ENCODE results near the gene AFAP1L2. TPM values are rescaled to one million over a fixed set of nuclear protein-coding genes. Genes with fewer than 3 reads are reported as not detected.

Gene AFAP1L2
- total RNA-seq, 2 donors from 2014 or later, result 1.5 to 1.8 TPM

GRCh38 chr10:114284346-114285071 lies 119.8 kb downstream of the AFAP1L2 start:
- no peak for DNase-seq
- ATAC-seq (replicated peaks in 1 of 2), result no peak
- Mint-ChIP-seq H3K4me3 (no peak overlapping the region), H3K36me3 (ENCODE audit: insufficient read depth in 2 of 2) (no peaks in the 10 kb centered on the region), H3K27me3 (ENCODE audit: low read depth) (no peaks in the 10 kb centered on the region), H3K4me1 (ENCODE audit: low read depth) (no peaks in the 10 kb centered on the region), H3K27ac (no peak overlapping the region), H3K9me3 (no peaks in the 10 kb centered on the region)

GRCh38 chr10:114283535-114284234 lies 120.6 kb downstream of the AFAP1L2 start:
- no peaks in the 10 kb centered on the region for H3K36me3 Mint-ChIP-seq (ENCODE audit: insufficient read depth in 2 of 2)
- no peaks in the 10 kb centered on the region for H3K27me3 Mint-ChIP-seq (ENCODE audit: low read depth)
- H3K4me3 Mint-ChIP-seq, result no peak overlapping the region
- no peaks in the 10 kb centered on the region for H3K4me1 Mint-ChIP-seq (ENCODE audit: low read depth)
- no peaks in the 10 kb centered on the region for H3K9me3 Mint-ChIP-seq
- ATAC-seq (replicated peaks in 1 of 2) (no peak), DNase-seq (no peak)
- no peak overlapping the region for H3K27ac Mint-ChIP-seq

DNA sequence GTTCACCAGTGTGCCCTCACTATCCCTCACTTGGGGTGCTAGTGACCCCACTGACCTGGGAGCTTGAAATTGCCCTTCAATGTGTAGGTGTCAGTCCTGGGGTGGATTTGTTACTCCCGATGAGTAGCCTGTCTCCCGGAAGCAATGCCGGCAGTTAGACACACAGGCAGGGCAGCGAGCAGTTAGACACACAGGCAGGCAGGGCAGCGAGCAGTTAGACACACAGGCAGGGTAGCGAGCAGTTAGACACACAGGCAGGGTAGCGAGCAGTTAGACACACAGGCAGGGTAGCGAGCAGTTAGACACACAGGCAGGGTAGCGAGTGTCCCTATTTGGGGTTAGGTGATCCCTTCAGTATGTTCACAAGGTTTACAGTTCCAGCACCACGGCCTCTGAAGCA lies 121.2 kb downstream of the AFAP1L2 start:
- no peaks in the 10 kb centered on the region for H3K9me3 Mint-ChIP-seq
- no peak overlapping the region for H3K27ac Mint-ChIP-seq
- ATAC-seq (replicated peaks in 1 of 2), result no peak
- no peaks in the 10 kb centered on the region for H3K36me3 Mint-ChIP-seq (ENCODE audit: insufficient read depth in 2 of 2)
- no peaks in the 10 kb centered on the region for H3K4me1 Mint-ChIP-seq (ENCODE audit: low read depth)
- no peak overlapping the region for H3K4me3 Mint-ChIP-seq
- H3K27me3 Mint-ChIP-seq (ENCODE audit: low read depth), result no peaks in the 10 kb centered on the region
- no peak for DNase-seq

- no peak overlapping the region for H3K27ac Mint-ChIP-seq
- no peaks in the 10 kb centered on the region for H3K27me3 Mint-ChIP-seq (ENCODE audit: low read depth)
- DNase-seq, result no peak
- no peak for ATAC-seq (replicated peaks in 1 of 2)
- H3K9me3 Mint-ChIP-seq, result no peaks in the 10 kb centered on the region
- H3K36me3 Mint-ChIP-seq (ENCODE audit: insufficient read depth in 2 of 2), result no peaks in the 10 kb centered on the region
- no peak overlapping the region for H3K4me3 Mint-ChIP-seq
- no peaks in the 10 kb centered on the region for H3K4me1 Mint-ChIP-seq (ENCODE audit: low read depth)
Observed at GRCh38 chr10:114282526-114282925, 121.8 kb downstream of the AFAP1L2 start.

DNA sequence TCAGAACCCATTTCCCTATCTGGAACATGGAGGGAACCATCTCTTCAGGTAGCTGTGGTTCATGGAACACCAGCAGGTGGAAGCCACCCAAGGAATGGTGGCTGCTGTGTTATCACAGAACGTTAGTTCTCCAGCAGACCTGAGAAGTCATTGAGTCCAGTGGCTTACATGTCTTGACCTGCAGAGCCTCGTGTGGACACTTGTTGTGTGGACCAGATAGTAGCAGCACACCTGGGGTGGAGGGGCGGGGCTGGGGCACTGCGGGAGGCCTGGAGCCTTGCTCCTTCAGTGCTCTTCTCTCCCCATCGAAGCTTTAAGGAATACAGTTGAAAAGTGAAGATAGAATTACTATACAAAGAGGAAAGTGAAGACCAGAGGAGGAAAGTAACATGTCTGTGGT lies 122.8 kb downstream of the AFAP1L2 start:
- no peaks in the 10 kb centered on the region for H3K4me1 Mint-ChIP-seq (ENCODE audit: low read depth)
- H3K4me3 Mint-ChIP-seq, result no peak overlapping the region

GRCh38 chr10:114281006-114281405 lies 123.3 kb downstream of the AFAP1L2 start:
- ATAC-seq (replicated peaks in 1 of 2) (no peak), DNase-seq (no peak)
- Mint-ChIP-seq H3K9me3 (no peaks in the 10 kb centered on the region), H3K36me3 (ENCODE audit: insufficient read depth in 2 of 2) (no peaks in the 10 kb centered on the region), H3K4me3 (no peak overlapping the region), H3K27me3 (ENCODE audit: low read depth) (no peaks in the 10 kb centered on the region), H3K27ac (no peak overlapping the region), H3K4me1 (ENCODE audit: low read depth) (no peaks in the 10 kb centered on the region)

More for the DNA sequence above, 122.8 kb downstream of the AFAP1L2 start:
- DNase-seq, result no peak
- H3K9me3 Mint-ChIP-seq, result no peaks in the 10 kb centered on the region
- ATAC-seq (replicated peaks in 1 of 2), result no peak
- H3K27me3 Mint-ChIP-seq (ENCODE audit: low read depth), result no peaks in the 10 kb centered on the region
- no peak overlapping the region for H3K27ac Mint-ChIP-seq
- no peaks in the 10 kb centered on the region for H3K36me3 Mint-ChIP-seq (ENCODE audit: insufficient read depth in 2 of 2)

- Mint-ChIP-seq H3K36me3 (ENCODE audit: insufficient read depth in 2 of 2) (no peaks in the 10 kb centered on the region), H3K27me3 (ENCODE audit: low read depth) (no peaks in the 10 kb centered on the region), H3K4me1 (ENCODE audit: low read depth) (no peaks in the 10 kb centered on the region), H3K9me3 (no peaks in the 10 kb centered on the region), H3K4me3 (no peak overlapping the region), H3K27ac (no peak overlapping the region)
- ATAC-seq (replicated peaks in 1 of 2) (no peak), DNase-seq (no peak)
Observed at GRCh38 chr10:114279901-114280644, 124.2 kb downstream of the AFAP1L2 start.

- Mint-ChIP-seq H3K4me3 (no peak overlapping the region), H3K4me1 (ENCODE audit: low read depth) (no peaks in the 10 kb centered on the region), H3K27ac (no peak overlapping the region), H3K36me3 (ENCODE audit: insufficient read depth in 2 of 2) (no peaks in the 10 kb centered on the region), H3K9me3 (no peaks in the 10 kb centered on the region), H3K27me3 (ENCODE audit: low read depth) (peaks cover under 1% of the 10 kb centered on the region)
- ATAC-seq (replicated peaks in 1 of 2) (no peak), DNase-seq (no peak)
Observed at GRCh38 chr10:114279289-114279688, 125.0 kb downstream of the AFAP1L2 start.

DNA sequence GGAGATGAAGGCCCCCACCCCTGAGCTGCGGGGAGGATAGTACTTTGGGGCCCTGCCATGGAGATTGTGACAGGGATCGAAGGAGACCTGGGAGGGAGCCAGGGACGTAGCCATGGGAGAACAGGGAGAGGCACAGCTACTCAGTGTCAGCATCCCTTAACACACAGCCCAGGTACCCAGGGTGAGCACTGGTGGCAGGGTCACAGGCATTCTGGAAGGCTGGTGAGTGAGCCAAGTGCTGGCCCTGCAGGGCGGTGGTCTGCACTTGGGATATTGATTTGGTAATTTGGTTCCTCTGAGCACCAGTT lies 125.5 kb downstream of the AFAP1L2 start:
- Mint-ChIP-seq H3K36me3 (ENCODE audit: insufficient read depth in 2 of 2) (no peaks in the 10 kb centered on the region), H3K4me3 (no peak overlapping the region), H3K27me3 (ENCODE audit: low read depth) (peaks cover 5% of the 10 kb centered on the region), H3K4me1 (ENCODE audit: low read depth) (no peaks in the 10 kb centered on the region), H3K27ac (no peak overlapping the region), H3K9me3 (no peaks in the 10 kb centered on the region)
- no peak for ATAC-seq (replicated peaks in 1 of 2)
- no peak for DNase-seq

- no peak for ATAC-seq (replicated peaks in 1 of 2)
- H3K4me1 Mint-ChIP-seq (ENCODE audit: low read depth), result no peaks in the 10 kb centered on the region
Observed at GRCh38 chr10:114278140-114278883, 126.0 kb downstream of the AFAP1L2 start.

GRCh38 chr10:114276671-114277070 lies 127.6 kb downstream of the AFAP1L2 start:
- H3K27ac Mint-ChIP-seq, result no peak overlapping the region
- H3K9me3 Mint-ChIP-seq, result no peaks in the 10 kb centered on the region
- no peak for ATAC-seq (replicated peaks in 1 of 2)
- DNase-seq, result no peak
- peaks cover 13% of the 10 kb centered on the region for H3K27me3 Mint-ChIP-seq (ENCODE audit: low read depth)
- no peaks in the 10 kb centered on the region for H3K4me1 Mint-ChIP-seq (ENCODE audit: low read depth)
- H3K4me3 Mint-ChIP-seq, result no peak overlapping the region
- no peaks in the 10 kb centered on the region for H3K36me3 Mint-ChIP-seq (ENCODE audit: insufficient read depth in 2 of 2)

More at GRCh38 chr10:114278140-114278883, 126.0 kb downstream of the AFAP1L2 start:
- Mint-ChIP-seq H3K27ac (no peak overlapping the region), H3K27me3 (ENCODE audit: low read depth) (peaks cover 10% of the 10 kb centered on the region), H3K36me3 (ENCODE audit: insufficient read depth in 2 of 2) (no peaks in the 10 kb centered on the region), H3K9me3 (no peaks in the 10 kb centered on the region), H3K4me3 (no peak overlapping the region)
- DNase-seq, result no peak

DNA sequence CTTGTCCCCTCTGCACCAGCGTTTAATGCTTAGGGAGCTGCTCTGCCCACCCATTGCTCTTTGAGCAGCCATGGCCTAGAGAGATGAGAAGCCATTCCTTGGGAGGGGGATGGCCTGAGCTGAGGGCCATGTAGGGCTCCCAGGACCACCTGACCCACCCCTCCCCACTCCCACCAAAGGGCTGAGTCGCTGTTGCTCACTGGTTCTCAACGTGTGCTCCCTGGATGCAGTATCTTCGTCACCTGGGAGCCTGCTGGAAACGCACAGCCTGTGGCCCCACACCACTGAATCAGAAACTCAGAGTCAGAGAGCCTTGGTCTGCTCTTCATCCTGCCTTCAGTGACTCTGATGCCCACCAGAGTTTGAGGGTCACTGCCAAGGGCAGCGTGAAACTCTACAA lies 128.2 kb downstream of the AFAP1L2 start:
- Mint-ChIP-seq H3K9me3 (no peaks in the 10 kb centered on the region), H3K4me3 (no peak overlapping the region), H3K4me1 (ENCODE audit: low read depth) (no peaks in the 10 kb centered on the region), H3K36me3 (ENCODE audit: insufficient read depth in 2 of 2) (no peaks in the 10 kb centered on the region), H3K27ac (no peak overlapping the region), H3K27me3 (ENCODE audit: low read depth) (peaks cover 13% of the 10 kb centered on the region)
- no peak for ATAC-seq (replicated peaks in 1 of 2)
- no peak for DNase-seq

Data from activated T-cell treated with anti-CD3 and anti-CD28 coated beads, Interleukin-2, amount 50 U/mL, for 72 hours (primary cell).